ENCODE results near the gene CBX2. TPM values are rescaled to one million over a fixed set of nuclear protein-coding genes. Genes with fewer than 3 reads are reported as not detected.

The CBX2 gene
- total and polyA plus RNA-seq, 2 donors, result 3.1 to 7.0 TPM

GRCh38 chr17:79783891-79784290 lies 5.9 kb downstream of the CBX2 start:
- H3K4me1 ChIP-seq (ENCODE audit: insufficient read depth), result no peaks in the 10 kb centered on the region
- no peak for DNase-seq (ENCODE audit: extremely low spot score)
- 96% methylated on average over 18 of the region's 18 CpGs for WGBS
- H3K4me3 ChIP-seq (ENCODE audit: low read depth, low read length), result no peak overlapping the region
- H3K36me3 ChIP-seq (ENCODE audit: insufficient read depth), result no peaks in the 10 kb centered on the region
- H3K27ac ChIP-seq (ENCODE audit: low read depth), result no peak overlapping the region

GRCh38 chr17:79784353-79785016 lies 6.5 kb downstream of the CBX2 start:
- H3K36me3 ChIP-seq (ENCODE audit: insufficient read depth), result no peaks in the 10 kb centered on the region
- H3K4me3 ChIP-seq (ENCODE audit: low read depth, low read length), result no peak overlapping the region
- WGBS, result 95% methylated on average over 31 of the region's 31 CpGs
- no peak for DNase-seq (ENCODE audit: extremely low spot score)
- H3K4me1 ChIP-seq (ENCODE audit: insufficient read depth), result no peaks in the 10 kb centered on the region
- no peak overlapping the region for H3K27ac ChIP-seq (ENCODE audit: low read depth)

- 96% methylated on average over 17 of the region's 17 CpGs for WGBS
- Histone ChIP-seq H3K4me1 (ENCODE audit: insufficient read depth) (no peaks in the 10 kb centered on the region), H3K4me3 (ENCODE audit: low read depth, low read length) (no peak overlapping the region), H3K27ac (ENCODE audit: low read depth) (no peak overlapping the region), H3K36me3 (ENCODE audit: insufficient read depth) (no peaks in the 10 kb centered on the region)
- DNase-seq (ENCODE audit: extremely low spot score), result no peak
These were observed 7.3 kb downstream of the CBX2 start for GRCh38 chr17:79785017-79785899.

- Histone ChIP-seq H3K4me1 (ENCODE audit: insufficient read depth) (no peaks in the 10 kb centered on the region), H3K27ac (ENCODE audit: low read depth) (no peak overlapping the region), H3K4me3 (ENCODE audit: low read depth, low read length) (no peak overlapping the region), H3K36me3 (ENCODE audit: insufficient read depth) (no peaks in the 10 kb centered on the region)
- no peak for DNase-seq (ENCODE audit: extremely low spot score)
- WGBS, result 91% methylated on average over 15 of the region's 15 CpGs
These were observed 8.2 kb downstream of the CBX2 start for GRCh38 chr17:79785900-79786810.

- no peaks in the 10 kb centered on the region for H3K4me1 ChIP-seq (ENCODE audit: insufficient read depth)
- DNase-seq (ENCODE audit: extremely low spot score), result no peak
- H3K36me3 ChIP-seq (ENCODE audit: insufficient read depth), result no peaks in the 10 kb centered on the region
- H3K27ac ChIP-seq (ENCODE audit: low read depth), result no peak overlapping the region
- WGBS, result 92% methylated on average over 12 of the region's 12 CpGs
- no peak overlapping the region for H3K4me3 ChIP-seq (ENCODE audit: low read depth, low read length)
These were observed 9.1 kb downstream of the CBX2 start for GRCh38 chr17:79786930-79787643.

- 76% methylated on average over 5 of the region's 5 CpGs for WGBS
- H3K36me3 ChIP-seq (ENCODE audit: insufficient read depth), result no peaks in the 10 kb centered on the region
- no peak for DNase-seq (ENCODE audit: extremely low spot score)
- H3K4me1 ChIP-seq (ENCODE audit: insufficient read depth), result peaks cover 2% of the 10 kb centered on the region
- H3K27ac ChIP-seq (ENCODE audit: low read depth), result no peak overlapping the region
- H3K4me3 ChIP-seq (ENCODE audit: low read depth, low read length), result no peak overlapping the region
These were observed 10.5 kb downstream of the CBX2 start for GRCh38 chr17:79788455-79788854.

GRCh38 chr17:79788989-79789942 lies 11.3 kb downstream of the CBX2 start:
- H3K4me3 ChIP-seq (ENCODE audit: low read depth, low read length), result no peak overlapping the region
- 24% methylated on average over 52 of the region's 52 CpGs for WGBS
- no peak overlapping the region for H3K27ac ChIP-seq (ENCODE audit: low read depth)
- DNase-seq (ENCODE audit: extremely low spot score), result no peak
- peaks cover 2% of the 10 kb centered on the region for H3K4me1 ChIP-seq (ENCODE audit: insufficient read depth)
- H3K36me3 ChIP-seq (ENCODE audit: insufficient read depth), result no peaks in the 10 kb centered on the region

- DNase-seq (ENCODE audit: extremely low spot score), result no peak
- Histone ChIP-seq H3K4me1 (ENCODE audit: insufficient read depth) (peaks cover 2% of the 10 kb centered on the region), H3K36me3 (ENCODE audit: insufficient read depth) (no peaks in the 10 kb centered on the region), H3K27ac (ENCODE audit: low read depth) (no peak overlapping the region), H3K4me3 (ENCODE audit: low read depth, low read length) (no peak overlapping the region)
- WGBS, result 6% methylated on average over 74 of the region's 74 CpGs
These were observed 12.2 kb downstream of the CBX2 start for GRCh38 chr17:79789943-79790804.

- Histone ChIP-seq H3K4me3 (ENCODE audit: low read depth, low read length) (no peak overlapping the region), H3K4me1 (ENCODE audit: insufficient read depth) (peaks cover 2% of the 10 kb centered on the region), H3K36me3 (ENCODE audit: insufficient read depth) (no peaks in the 10 kb centered on the region), H3K27ac (ENCODE audit: low read depth) (no peak overlapping the region)
- DNase-seq (ENCODE audit: extremely low spot score), result no peak
- 7% methylated on average over 68 of the region's 68 CpGs for WGBS
These were observed 13.1 kb downstream of the CBX2 start for GRCh38 chr17:79790805-79791734.

- Histone ChIP-seq H3K36me3 (ENCODE audit: insufficient read depth) (no peaks in the 10 kb centered on the region), H3K4me1 (ENCODE audit: insufficient read depth) (peaks cover 2% of the 10 kb centered on the region), H3K4me3 (ENCODE audit: low read depth, low read length) (no peak overlapping the region), H3K27ac (ENCODE audit: low read depth) (no peak overlapping the region)
- DNase-seq (ENCODE audit: extremely low spot score), result no peak
- WGBS, result 8% methylated on average over 26 of the region's 26 CpGs
These were observed 13.8 kb downstream of the CBX2 start for GRCh38 chr17:79791735-79792161.
